GM18505 (cell line): Measurements from ENCODE around the gene ACADS.

Source experiments
- ATAC-seq: cut with Tn5 transposase; IDR thresholded peaks from one replicate; pipeline ENCODE4 v1.9.1; 2021; ENCODE audit not compliant: unreplicated experiment
- POLR2A ChIP-seq: IDR thresholded peaks from 4 replicates; pipeline ENCODE4 v1.6.1; 2011; ENCODE audit warnings: borderline replicate concordance; ENCODE audit not compliant: insufficient read depth, insufficient read length; ENCODE audit errors: extremely low read depth

The ACADS gene

GRCh38 chr12:120748242-120748641 lies 22.6 kb downstream of the ACADS start:
- no peak for TF ChIP-seq POLR2A

GRCh38 chr12:120749256-120749655 lies 23.6 kb downstream of the ACADS start:
- no peak for ATAC-seq
- TF ChIP-seq POLR2A, result no peak

More at GRCh38 chr12:120748242-120748641, 22.6 kb downstream of the ACADS start:
- no peak for ATAC-seq

GRCh38 chr12:120750806-120751205 lies 25.2 kb downstream of the ACADS start:
- no peak for ATAC-seq
- TF ChIP-seq POLR2A, result no peak

DNA sequence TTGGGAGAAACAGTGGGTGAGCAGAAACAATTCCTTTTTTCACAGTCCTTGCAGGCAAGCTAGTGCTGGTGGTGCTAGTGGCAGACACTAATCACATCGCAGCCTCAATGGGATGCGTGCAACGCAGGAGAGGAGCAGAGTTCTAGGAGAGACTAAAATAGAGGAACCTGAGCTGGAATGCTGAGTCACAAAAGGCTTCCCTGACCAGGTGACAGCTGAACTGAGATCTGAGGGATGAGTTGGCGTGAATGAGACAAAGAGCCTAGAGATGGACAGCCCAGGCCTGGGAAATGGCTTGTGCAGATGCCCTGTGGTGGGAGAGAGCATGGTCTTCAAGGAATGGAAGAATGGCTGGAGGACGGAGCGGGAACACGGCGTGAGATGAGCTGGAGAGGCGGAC lies 25.8 kb downstream of the ACADS start:
- TF ChIP-seq POLR2A, result no peak
- ATAC-seq, result no peak

DNA sequence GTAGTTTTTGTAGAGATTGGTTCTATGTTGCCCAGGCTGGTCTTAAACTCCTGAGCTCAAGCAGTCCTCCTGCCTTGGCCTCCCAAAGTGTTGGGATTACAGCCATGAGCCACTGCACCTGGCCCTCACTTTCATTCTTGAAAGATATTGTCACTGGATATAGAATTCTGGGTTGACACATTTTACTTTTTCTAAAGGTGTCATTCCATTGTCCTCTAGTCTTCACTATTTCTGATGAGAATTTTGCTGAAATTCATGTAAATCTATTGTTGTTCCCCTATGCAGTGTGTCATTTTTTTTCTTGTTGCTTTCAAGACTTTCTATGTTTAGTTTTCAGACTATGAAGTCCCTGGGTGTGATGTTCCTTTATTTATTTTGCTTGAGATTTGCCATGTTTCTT lies 29.2 kb downstream of the ACADS start:
- no peak for ATAC-seq
- no peak for TF ChIP-seq POLR2A

GRCh38 chr12:120755269-120755668 lies 29.6 kb downstream of the ACADS start:
- ATAC-seq, result no peak
- no peak for TF ChIP-seq POLR2A

GRCh38 chr12:120757226-120757742 lies 31.7 kb downstream of the ACADS start:
- no peak for ATAC-seq
- TF ChIP-seq POLR2A, result no peak

DNA sequence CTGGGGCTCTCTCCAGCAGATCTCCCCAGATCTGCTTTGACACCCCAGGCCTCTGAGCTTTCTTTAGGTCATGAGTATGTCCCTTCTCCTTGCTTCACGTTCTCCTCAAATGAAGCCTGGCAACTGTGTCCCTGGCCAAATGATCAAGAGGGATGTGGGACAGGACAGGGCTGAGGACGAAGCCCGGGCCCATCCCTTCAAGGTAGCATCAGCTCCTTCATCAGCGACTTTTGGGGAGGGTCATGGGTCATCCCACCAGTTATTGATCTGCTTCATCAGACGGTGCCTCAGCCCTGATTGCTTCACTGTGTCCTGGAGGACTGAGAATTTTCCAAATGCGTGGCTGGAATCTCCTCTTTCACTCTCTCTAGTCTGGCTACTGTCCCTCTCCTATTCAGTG lies 32.3 kb downstream of the ACADS start:
- TF ChIP-seq POLR2A, result no peak
- no peak for ATAC-seq

- ATAC-seq, result no peak
These were observed 33.4 kb downstream of the ACADS start for GRCh38 chr12:120758798-120759590.

DNA sequence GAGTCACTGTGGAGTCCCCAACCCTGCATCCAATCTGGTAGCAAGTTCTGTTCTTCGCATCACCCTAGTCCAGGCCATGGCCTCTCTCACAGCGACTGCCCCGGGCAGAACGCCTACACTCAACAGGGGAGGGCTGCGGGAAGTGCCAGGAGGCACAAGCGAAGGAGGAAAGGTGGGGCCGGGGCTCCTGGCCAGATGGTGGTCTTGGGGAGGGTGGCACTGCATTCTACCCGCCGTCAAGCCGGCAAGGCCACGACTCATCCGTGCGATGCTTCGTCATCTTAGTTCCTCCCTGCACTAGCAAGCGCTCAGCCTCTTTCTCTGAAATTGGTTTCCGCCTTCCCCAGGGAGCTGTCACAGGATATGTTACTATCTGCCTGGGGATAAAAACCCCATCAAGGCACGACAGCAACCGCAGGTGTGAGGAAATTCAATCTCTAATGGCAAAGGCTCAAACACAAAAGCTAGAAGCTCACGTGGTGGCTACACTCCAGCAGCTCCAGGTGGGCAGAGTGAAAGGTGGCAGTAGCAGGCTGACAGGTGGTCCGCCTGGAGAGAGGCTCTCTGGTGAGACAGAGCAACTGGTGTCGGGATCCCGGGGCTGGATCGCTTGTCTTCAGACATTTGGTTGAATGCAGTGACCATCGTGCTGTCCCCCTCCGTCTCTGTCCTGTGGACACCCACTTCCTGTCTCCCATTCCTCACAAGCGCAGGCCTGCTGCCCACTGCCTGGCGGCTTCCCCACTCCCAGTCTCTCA lies 34.1 kb downstream of the ACADS start:
- no peak for ATAC-seq
- no peak for TF ChIP-seq POLR2A

More at GRCh38 chr12:120758798-120759590, 33.4 kb downstream of the ACADS start:
- TF ChIP-seq POLR2A, result no peak

- no peak for TF ChIP-seq POLR2A
These were observed 35.0 kb downstream of the ACADS start for GRCh38 chr12:120760349-120761254.

DNA sequence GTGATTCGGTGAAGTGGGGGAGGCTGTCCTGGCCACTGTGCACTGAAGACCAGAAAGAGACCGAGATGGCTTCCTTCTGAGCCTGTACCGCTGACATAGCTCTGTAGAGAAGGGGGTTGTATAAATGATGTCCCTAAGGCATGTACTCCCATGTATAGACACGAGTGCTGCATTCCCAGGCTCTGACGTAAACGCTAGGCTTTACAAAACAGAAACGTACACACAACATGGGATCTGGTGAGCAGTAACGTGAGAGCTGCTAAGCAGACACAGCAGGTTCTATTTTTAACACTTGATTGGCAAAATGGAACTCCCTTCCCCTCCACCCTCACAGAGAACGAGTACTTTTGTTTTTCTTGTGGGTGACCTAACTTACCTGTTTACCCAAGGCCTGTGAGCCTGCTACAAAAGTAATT lies 35.9 kb downstream of the ACADS start:
- no peak for TF ChIP-seq POLR2A
- ATAC-seq, result no peak

More at GRCh38 chr12:120760349-120761254, 35.0 kb downstream of the ACADS start:
- no peak for ATAC-seq

GRCh38 chr12:120762086-120762485 lies 36.5 kb downstream of the ACADS start:
- TF ChIP-seq POLR2A, result no peak
- ATAC-seq, result no peak
